Psoas muscle (tissue), 8 donors: Measurements from ENCODE around the gene CNN2. TPM values are rescaled to one million over a fixed set of nuclear protein-coding genes. Genes with fewer than 3 reads are reported as not detected.

Experiments used
- ATAC-seq, 4 donors: fragments of 200-7000 bp; cut with Tn5 transposase; one replicate each; pipeline ENCODE4 v1.9.1; 2020; ENCODE audit warnings: moderate library complexity in 3 of 4, mild to moderate bottlenecking in 2 of 4
- DNase-seq, 2 donors: peaks; one replicate each; pipeline ENCODE4 v3.0.0-alpha.2; 2020
- H3K27ac ChIP-seq: fragments of 200-600 bp; one replicate; pipeline ENCODE4 v1.8.0; 2022
- H3K27me3 ChIP-seq, 3 donors: fragments of 200-600 bp in 1 of 3; one replicate each; pipeline versions ENCODE4 v1.6.1 to v1.8.0; 2013 to 2022; ENCODE audit warnings: low read length in 2 of 3, mild to moderate bottlenecking in 2 of 3, moderate library complexity in 1 of 3; ENCODE audit not compliant: insufficient read depth in 3 of 3
- H3K36me3 ChIP-seq, 2 donors: fragments of 200-600 bp in 1 of 2; one replicate each; pipeline versions ENCODE4 v1.6.1 to v1.8.0; 2013 to 2022; ENCODE audit warnings: low read depth in 1 of 2, mild to moderate bottlenecking in 1 of 2, moderate library complexity in 1 of 2; ENCODE audit not compliant: insufficient read depth in 1 of 2
- H3K4me1 ChIP-seq: fragments of 200-600 bp; one replicate; pipeline ENCODE4 v1.8.0; 2022
- H3K4me3 ChIP-seq: fragments of 200-600 bp; one replicate; pipeline ENCODE4 v1.8.0; 2022; ENCODE audit warnings: mild to moderate bottlenecking
- H3K9me3 ChIP-seq: fragments of 200-600 bp; one replicate; pipeline ENCODE4 v1.8.0; 2022
- WGBS, 3 donors: extraction: QIAGEN DNeasy Blood & Tissue Kit; methylation state at CpG; one replicate each; pipeline versions ENCODE4 v1.1.6 to v1.1.7; 2013; 5-methylcytosine and 5-hydroxymethylcytosine counted together
- intact Hi-C, 2 donors: fragments of 100-400 bp; cut with DNase I; formaldehyde crosslinking; loops; one replicate each; pipeline versions ENCODE4 v1.11.0 to v1.14.2; 2022
- polyA plus RNA-seq, 3 donors: library from polyadenylated mRNA; stranded (reverse); fragments of 200-250 nt; gene quantifications; one replicate each; pipeline ENCODE4 v1.2.3, GENCODE V29; 2013
- total RNA-seq, 4 donors: library from RNA; stranded (reverse); fragmentation: NEBNext Ultra II Directional in 2 of 4; extraction: Animal tissue kit (Norgen Biotek cat#: 25700) in 2 of 4; gene quantifications; one replicate each; pipeline versions ENCODE4 v1.2.1 to v1.2.4, GENCODE V29; 2021 to 2023
- TF ChIP-seq, protein P1 (sequence below): fragments of 200-600 bp; IDR thresholded peaks from one replicate; pipeline ENCODE4 v1.8.0; 2022; ENCODE audit warnings: antibody characterized with exemption
- donor health status: healthy with polysubstance abuse.
- donor health status: DM: no; HTN: no; CAD: no; lungs with moderate emphysema.
- donor health status: Bipolar disorder and iron deficiency.
- donor health status: healthy.
- donor health status: DM: yes; HTN: yes; CAD: no.
- donor health status: DM: no; HTN: no; CAD: no.
- donor health status: DM: no; HTN: no; CAD: no.
- donor health status: DM: yes; HTN: yes; CAD: no.

Gene CNN2
- total and polyA plus RNA-seq, 7 donors: 1.7 to 9.5 (median 6.3) TPM

DNA sequence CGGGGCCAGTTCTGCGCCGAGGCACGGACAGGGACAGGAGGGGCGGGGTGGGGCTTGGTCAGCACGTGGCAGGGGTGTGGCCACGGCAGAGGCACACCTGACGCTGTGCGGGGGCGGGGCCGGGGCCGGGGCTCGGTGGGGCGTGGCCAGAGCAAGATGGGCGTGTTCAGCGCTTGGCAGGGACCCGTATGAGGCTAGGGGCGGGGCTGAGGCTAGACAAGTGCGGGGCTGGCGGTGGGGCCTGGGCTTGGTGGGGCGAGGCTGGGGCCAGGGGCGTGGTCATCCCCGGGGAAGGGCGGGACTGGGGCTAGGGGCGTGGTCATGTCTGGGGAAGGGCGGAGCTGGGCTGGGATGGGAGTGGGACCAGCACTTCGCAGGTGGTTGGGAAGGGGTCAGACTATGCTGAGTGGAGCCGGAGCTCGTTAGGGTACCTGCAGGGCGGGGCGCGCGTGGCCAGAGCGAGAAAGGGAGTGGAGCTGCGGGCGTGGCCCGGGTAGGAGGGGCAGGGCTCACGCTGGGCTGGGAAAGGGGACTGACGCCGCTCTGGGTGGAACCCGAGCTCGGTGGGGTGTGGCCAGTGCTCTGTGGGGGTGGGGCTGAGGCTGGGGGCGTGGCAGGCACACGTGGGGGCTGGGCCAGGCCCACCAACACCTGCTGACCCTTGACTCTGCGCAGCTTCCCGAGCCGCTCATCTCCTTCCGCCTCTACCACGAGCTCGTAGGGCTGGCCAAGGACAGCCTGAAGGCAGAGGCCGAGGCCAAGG, 55.9 kb downstream of the CNN2 start:
- H3K27me3 ChIP-seq: peaks cover 0 to 5% (median 0%) of the 10 kb centered on the region in 3 donors
- no peaks in the 10 kb centered on the region for H3K9me3 ChIP-seq
- DNase-seq (peak in 1 of 2 donors; percentile 81), ATAC-seq (peak; percentile 73 to 82 (median 78))
- no peaks in the 10 kb centered on the region for H3K36me3 ChIP-seq
- H3K27ac ChIP-seq: no peak overlapping the region
- WGBS, 3 donors: 10 to 19% (median 16%) methylated on average over 30 to 51 of the region's 51 CpGs
- intact Hi-C loops: no loop called here
- no peaks in the 10 kb centered on the region for H3K4me1 ChIP-seq
- peak overlapping the region; percentile 47 for H3K4me3 ChIP-seq
- TF ChIP-seq, protein P1, sequence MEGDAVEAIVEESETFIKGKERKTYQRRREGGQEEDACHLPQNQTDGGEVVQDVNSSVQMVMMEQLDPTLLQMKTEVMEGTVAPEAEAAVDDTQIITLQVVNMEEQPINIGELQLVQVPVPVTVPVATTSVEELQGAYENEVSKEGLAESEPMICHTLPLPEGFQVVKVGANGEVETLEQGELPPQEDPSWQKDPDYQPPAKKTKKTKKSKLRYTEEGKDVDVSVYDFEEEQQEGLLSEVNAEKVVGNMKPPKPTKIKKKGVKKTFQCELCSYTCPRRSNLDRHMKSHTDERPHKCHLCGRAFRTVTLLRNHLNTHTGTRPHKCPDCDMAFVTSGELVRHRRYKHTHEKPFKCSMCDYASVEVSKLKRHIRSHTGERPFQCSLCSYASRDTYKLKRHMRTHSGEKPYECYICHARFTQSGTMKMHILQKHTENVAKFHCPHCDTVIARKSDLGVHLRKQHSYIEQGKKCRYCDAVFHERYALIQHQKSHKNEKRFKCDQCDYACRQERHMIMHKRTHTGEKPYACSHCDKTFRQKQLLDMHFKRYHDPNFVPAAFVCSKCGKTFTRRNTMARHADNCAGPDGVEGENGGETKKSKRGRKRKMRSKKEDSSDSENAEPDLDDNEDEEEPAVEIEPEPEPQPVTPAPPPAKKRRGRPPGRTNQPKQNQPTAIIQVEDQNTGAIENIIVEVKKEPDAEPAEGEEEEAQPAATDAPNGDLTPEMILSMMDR: no peak

GRCh38 chr19:1082928-1083816, 56.8 kb downstream of the CNN2 start:
- intact Hi-C loops: no loop called here
- 69 to 74% (median 73%) methylated on average over 45 to 59 of the region's 59 CpGs for WGBS, 3 donors

GRCh38 chr19:1084024-1084868, 57.8 kb downstream of the CNN2 start:
- H3K36me3 ChIP-seq: peaks cover 3 to 19% of the 10 kb centered on the region in 2 donors
- WGBS, 3 donors: 69 to 71% (median 69%) methylated on average over 37 to 43 of the region's 43 CpGs

More at GRCh38 chr19:1082928-1083816, 56.8 kb downstream of the CNN2 start:
- peaks cover 0 to 5% (median 0%) of the 10 kb centered on the region in 3 donors for H3K27me3 ChIP-seq
- H3K36me3 ChIP-seq: peaks cover under 1 to 8% of the 10 kb centered on the region in 2 donors
- H3K9me3 ChIP-seq: no peaks in the 10 kb centered on the region
- TF ChIP-seq, protein P1: no peak
- no peaks in the 10 kb centered on the region for H3K4me1 ChIP-seq
- H3K4me3 ChIP-seq: peak overlapping the region; percentile 47
- H3K27ac ChIP-seq: no peak overlapping the region
- ATAC-seq (no peak), DNase-seq (no peak)

More at GRCh38 chr19:1084024-1084868, 57.8 kb downstream of the CNN2 start:
- Histone ChIP-seq H3K4me1 (no peaks in the 10 kb centered on the region), H3K9me3 (no peaks in the 10 kb centered on the region), H3K4me3 (no peak overlapping the region), H3K27me3 (peaks cover 0 to 5% (median 0%) of the 10 kb centered on the region in 3 donors), H3K27ac (no peak overlapping the region)
- intact Hi-C loops: no loop called here
- TF ChIP-seq, protein P1: no peak
- ATAC-seq (no peak), DNase-seq (no peak)
